GM18870 (cell line): Measurements from ENCODE around the gene GCH1.
"Not testable (repeated sequence)": the region's sequence is repeated elsewhere in the genome, so short reads cannot be mapped to it uniquely, and the experiment has no call there.

Experiments
- ATAC-seq: cut with Tn5 transposase; IDR thresholded peaks from one replicate; pipeline ENCODE4 v1.9.1; 2021; ENCODE audit warnings: moderate library complexity; ENCODE audit not compliant: unreplicated experiment

Gene GCH1

GRCh38 chr14:54902521-54903420 lies at the start of gene GCH1:
Gene GCH1 (minus strand): TSS chr14:54902826. CDS start chr14:54902663, 163 bp downstream.
- peak; percentile 58 for ATAC-seq

GRCh38 chr14:54947230-54947629 lies 44.6 kb upstream of the GCH1 start:
- no peak for ATAC-seq

- ATAC-seq, result no peak
Measured at GRCh38 chr14:54946500-54946899, 43.9 kb upstream of the GCH1 start.

- no peak for ATAC-seq
Measured at GRCh38 chr14:54944737-54945391, 42.2 kb upstream of the GCH1 start.

GRCh38 chr14:54942913-54943312 lies 40.3 kb upstream of the GCH1 start:
- ATAC-seq, result no peak

- ATAC-seq, result no peak
Measured at GRCh38 chr14:54936816-54937215, 34.2 kb upstream of the GCH1 start.

GRCh38 chr14:54935958-54936357 lies 33.3 kb upstream of the GCH1 start:
- no peak for ATAC-seq

- ATAC-seq, result no peak
Measured at GRCh38 chr14:54935100-54935499, 32.5 kb upstream of the GCH1 start.

GRCh38 chr14:54933006-54933405 lies 30.4 kb upstream of the GCH1 start:
- ATAC-seq, result no peak

GRCh38 chr14:54931598-54932340 lies 29.1 kb upstream of the GCH1 start:
- no peak for ATAC-seq

- ATAC-seq, result no peak
Measured at GRCh38 chr14:54931101-54931500, 28.5 kb upstream of the GCH1 start.

- ATAC-seq, result no peak
Measured at GRCh38 chr14:54929556-54929955, 26.9 kb upstream of the GCH1 start.

- ATAC-seq, result no peak
Measured at GRCh38 chr14:54928216-54928615, 25.6 kb upstream of the GCH1 start.

GRCh38 chr14:54927551-54927950 lies 24.9 kb upstream of the GCH1 start:
- no peak for ATAC-seq

- not testable (repeated sequence) for ATAC-seq
Measured at GRCh38 chr14:54926570-54926969, 23.9 kb upstream of the GCH1 start.

GRCh38 chr14:54922598-54922997 lies 20.0 kb upstream of the GCH1 start:
- no peak for ATAC-seq

- no peak for ATAC-seq
Measured at GRCh38 chr14:54920052-54920451, 17.4 kb upstream of the GCH1 start.

GRCh38 chr14:54919330-54919729 lies 16.7 kb upstream of the GCH1 start:
- ATAC-seq, result no peak

- no peak for ATAC-seq
Measured at GRCh38 chr14:54918427-54918826, 15.8 kb upstream of the GCH1 start.

- ATAC-seq, result no peak
Measured at GRCh38 chr14:54916101-54916500, 13.5 kb upstream of the GCH1 start.

GRCh38 chr14:54909817-54910558 lies 7.4 kb upstream of the GCH1 start:
- no peak for ATAC-seq
